Mesodermal cell (in vitro differentiated cells): ENCODE measurements around the gene PIEZO1.

Source experiments
- H3K27ac ChIP-seq: 2 replicates; pipeline ENCODE4 v1.7.0; 2013; ENCODE audit warnings: mild to moderate bottlenecking, low read depth, low read length, moderate library complexity; ENCODE audit not compliant: severe bottlenecking
- H3K36me3 ChIP-seq: 2 replicates; pipeline ENCODE4 v1.7.1; 2013; ENCODE audit warnings: mild to moderate bottlenecking, low read length, moderate library complexity; ENCODE audit not compliant: control insufficient read depth, insufficient read depth
- H3K4me1 ChIP-seq: one replicate; pipeline ENCODE4 v1.7.1; 2013; ENCODE audit warnings: mild to moderate bottlenecking, low read length; ENCODE audit not compliant: insufficient read depth, control insufficient read depth, poor library complexity, severe bottlenecking
- H3K4me3 ChIP-seq: 2 replicates; pipeline ENCODE4 v1.7.0; 2013; ENCODE audit warnings: low read length, control low read depth, mild to moderate bottlenecking; ENCODE audit not compliant: insufficient read depth, poor library complexity, severe bottlenecking; ENCODE audit errors: extremely low read depth
- H3K9me3 ChIP-seq: 2 replicates; pipeline ENCODE4 v1.7.1; 2013; ENCODE audit warnings: mild to moderate bottlenecking, low read length, moderate library complexity; ENCODE audit not compliant: control insufficient read depth
- WGBS, 2 experiments: methylation state at CpG; one replicate each; pipeline ENCODE4 v1.1.5; 2013; ENCODE audit warnings: missing lambda C conversion rate in 2 of 2; ENCODE audit not compliant: insufficient coverage in 2 of 2; 5-methylcytosine and 5-hydroxymethylcytosine counted together

Gene PIEZO1

DNA sequence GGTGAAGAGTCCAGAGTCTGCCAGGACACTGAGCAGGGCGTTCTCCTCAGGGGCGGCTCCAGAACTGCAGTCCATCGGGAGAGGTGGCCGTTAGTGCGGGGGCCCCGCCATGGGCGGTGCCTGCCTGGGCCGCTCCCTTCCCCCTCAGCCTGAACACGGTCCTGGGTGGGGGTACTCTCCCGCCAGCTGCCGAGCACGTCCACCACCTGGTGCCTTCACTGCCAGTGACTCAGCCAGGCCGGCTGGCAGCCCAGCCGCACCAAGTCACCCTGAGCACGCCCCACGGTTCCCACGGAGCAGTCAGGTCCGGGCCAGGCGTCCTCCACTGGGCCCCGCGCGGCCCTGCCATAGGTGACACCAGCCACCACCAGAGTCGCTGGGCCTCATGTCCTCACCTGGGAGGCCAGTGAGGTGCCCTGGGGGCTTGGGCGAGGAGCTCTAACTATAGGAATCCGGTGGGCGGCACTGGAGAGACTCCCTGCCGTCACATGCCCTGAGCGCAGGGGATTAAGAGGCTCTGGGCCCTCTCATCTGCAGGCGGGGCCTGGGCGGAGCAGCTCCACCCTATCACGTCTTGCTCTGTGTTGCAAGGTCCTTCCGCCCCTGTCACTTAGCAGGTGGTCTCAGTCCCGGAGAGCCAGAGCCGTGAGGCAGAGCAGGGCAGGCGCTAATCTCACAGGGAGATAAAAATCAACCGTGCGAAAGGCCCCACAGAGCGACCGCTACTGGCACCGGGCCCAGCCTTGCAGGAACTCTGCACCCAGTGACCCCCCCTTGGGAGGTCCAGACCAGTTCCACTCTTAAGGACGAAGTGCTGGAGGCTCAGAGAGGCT, 14.3 kb downstream of the PIEZO1 start:
- Histone ChIP-seq H3K4me1 (peaks cover 68% of the 10 kb centered on the region), H3K4me3 (no peak overlapping the region), H3K36me3 (peaks cover 3% of the 10 kb centered on the region), H3K9me3 (no peaks in the 10 kb centered on the region), H3K27ac (peak overlapping the region; percentile 53)
- 24% methylated on average over 39 to 41 of the region's 41 CpGs for WGBS, 2 experiments

DNA sequence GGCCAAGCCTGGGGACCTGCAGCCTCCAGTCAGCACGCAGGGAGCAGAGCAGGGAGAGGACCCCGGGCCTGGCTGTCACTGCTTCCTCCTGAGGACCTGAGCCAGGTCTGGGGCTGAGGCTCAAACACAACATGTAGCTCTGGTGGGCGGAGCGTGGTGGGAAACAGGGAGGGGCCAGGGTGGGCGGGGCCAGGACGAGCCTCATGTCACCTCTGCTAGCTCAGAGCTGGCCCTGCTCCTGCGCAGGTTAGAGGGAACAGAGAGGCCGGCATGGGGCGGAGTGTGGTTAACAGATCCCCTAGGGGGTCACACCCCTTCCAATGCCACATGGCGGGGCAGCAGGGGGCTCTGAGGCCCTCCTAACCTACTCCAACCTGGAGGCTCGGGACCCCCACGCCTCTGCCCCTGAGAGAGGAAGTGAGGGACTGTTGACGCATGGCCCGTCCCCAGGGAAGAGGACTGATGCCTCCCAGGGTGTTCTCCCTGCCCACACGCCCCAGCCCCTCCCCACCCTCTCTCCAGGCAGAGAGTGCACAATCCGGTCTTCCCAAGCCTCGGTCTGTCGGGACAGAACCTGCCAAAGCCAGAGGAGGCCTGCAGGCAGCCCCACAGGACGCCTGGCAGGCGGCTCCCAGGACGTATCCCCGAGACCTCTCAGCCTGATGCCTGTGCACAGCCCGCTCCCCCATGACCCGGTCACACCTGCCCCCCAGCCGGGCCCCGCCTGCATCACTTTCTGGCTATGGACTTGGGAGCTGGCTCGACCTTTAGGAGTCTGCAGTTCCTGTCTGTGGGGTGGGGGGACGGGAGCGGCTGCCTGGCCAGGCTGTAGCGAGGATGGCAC, 15.2 kb downstream of the PIEZO1 start:
- H3K27ac ChIP-seq, result peak overlapping the region; percentile 53

DNA sequence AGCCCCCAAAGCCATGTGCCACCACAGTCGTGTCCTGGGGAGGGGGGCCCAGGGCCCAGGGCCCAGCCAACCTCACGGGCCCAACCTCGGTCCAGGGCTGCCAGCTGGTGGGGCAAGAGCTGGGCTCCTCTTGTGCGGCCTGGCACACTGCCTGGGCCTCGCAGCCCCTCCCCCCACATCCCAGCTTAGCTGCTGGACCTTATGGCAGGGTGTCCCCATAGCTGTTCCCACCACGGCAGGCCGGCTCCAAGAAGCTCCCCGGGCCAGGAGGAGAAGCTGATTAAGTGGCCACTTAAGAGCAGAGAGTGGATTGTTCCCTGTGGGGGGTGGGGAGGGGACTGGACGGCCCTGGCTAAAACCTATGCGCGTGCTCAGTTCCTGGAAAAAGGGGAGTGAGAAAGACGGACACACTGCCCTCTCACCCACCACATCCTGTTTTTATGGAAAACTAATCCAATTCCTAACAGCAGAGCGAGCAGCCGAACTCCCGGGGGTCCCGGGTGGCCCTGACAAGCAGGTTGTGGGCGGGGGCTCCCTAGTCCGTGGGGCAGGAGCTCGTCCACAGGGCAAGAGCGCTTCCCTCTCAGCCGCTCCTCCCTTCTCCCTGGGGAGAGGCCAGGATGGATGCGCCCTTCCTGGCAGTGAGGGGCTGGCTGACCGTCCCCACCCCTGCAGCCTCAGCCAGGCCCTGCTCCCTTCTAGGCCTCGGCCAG, 16.8 kb downstream of the PIEZO1 start:
- Histone ChIP-seq H3K9me3 (no peaks in the 10 kb centered on the region), H3K4me3 (no peak overlapping the region), H3K36me3 (peaks cover 6% of the 10 kb centered on the region), H3K27ac (no peak overlapping the region), H3K4me1 (peaks cover 66% of the 10 kb centered on the region)
- 81% methylated on average over 14 to 17 of the region's 24 CpGs for WGBS, 2 experiments

More for the DNA sequence above, 15.2 kb downstream of the PIEZO1 start:
- WGBS, 2 experiments, result 22 to 34% methylated on average over 19 to 25 of the region's 30 CpGs
- H3K4me3 ChIP-seq, result no peak overlapping the region
- H3K4me1 ChIP-seq, result peaks cover 71% of the 10 kb centered on the region
- H3K36me3 ChIP-seq, result peaks cover 3% of the 10 kb centered on the region
- H3K9me3 ChIP-seq, result no peaks in the 10 kb centered on the region

DNA sequence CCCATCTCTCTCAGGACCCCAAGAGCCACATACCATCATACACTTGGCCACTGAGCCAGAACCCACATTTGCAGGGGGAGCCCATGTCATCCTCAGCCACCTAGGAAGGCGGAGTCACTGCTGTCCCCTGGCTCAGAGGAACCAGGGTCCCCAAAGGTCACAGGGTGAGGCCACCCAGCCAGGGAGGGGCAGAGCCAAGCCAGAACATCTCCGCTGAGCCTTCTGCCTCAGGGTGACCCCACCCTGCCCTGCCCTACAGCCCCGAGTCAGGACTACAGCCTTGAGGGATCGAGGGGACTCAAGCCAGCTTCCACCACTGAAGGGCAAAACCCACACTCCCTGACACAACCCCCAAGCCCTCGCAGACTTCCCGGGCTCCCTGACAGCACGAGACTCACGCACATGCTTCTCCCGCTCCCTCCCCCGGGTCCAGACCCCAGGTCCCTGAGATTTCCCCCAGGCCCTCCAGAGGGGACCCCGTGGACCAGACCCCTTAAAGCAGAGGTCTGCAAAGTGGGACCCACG, 17.4 kb downstream of the PIEZO1 start:
- Histone ChIP-seq H3K9me3 (no peaks in the 10 kb centered on the region), H3K27ac (no peak overlapping the region), H3K4me3 (no peak overlapping the region), H3K4me1 (peaks cover 66% of the 10 kb centered on the region), H3K36me3 (peaks cover 6% of the 10 kb centered on the region)
- 73 to 89% methylated on average over 9 to 10 of the region's 12 CpGs for WGBS, 2 experiments

DNA sequence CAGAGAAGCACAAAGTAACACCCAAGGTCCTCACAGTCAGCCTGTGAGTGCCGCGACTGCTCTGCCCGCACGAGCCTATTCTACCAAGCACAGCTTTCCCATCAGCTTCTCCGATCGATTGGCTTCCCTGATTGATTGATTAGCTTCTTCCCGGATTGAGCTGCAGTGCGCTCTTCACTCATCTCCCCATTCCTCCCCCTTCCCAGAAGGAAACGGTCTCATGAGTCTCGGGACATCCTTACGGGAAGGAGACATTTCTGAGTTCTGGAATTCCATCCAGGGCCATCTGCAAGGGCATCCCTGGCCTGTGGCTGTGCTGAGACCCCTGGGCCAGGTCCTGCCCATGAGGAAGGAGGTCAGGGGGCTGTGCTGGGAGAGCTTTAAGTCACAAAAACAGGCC, 18.0 kb downstream of the PIEZO1 start:
- Histone ChIP-seq H3K9me3 (no peaks in the 10 kb centered on the region), H3K4me3 (no peak overlapping the region), H3K27ac (no peak overlapping the region), H3K4me1 (peaks cover 68% of the 10 kb centered on the region), H3K36me3 (peaks cover 6% of the 10 kb centered on the region)
- 93 to 94% methylated on average over 9 to 11 of the region's 11 CpGs for WGBS, 2 experiments

DNA sequence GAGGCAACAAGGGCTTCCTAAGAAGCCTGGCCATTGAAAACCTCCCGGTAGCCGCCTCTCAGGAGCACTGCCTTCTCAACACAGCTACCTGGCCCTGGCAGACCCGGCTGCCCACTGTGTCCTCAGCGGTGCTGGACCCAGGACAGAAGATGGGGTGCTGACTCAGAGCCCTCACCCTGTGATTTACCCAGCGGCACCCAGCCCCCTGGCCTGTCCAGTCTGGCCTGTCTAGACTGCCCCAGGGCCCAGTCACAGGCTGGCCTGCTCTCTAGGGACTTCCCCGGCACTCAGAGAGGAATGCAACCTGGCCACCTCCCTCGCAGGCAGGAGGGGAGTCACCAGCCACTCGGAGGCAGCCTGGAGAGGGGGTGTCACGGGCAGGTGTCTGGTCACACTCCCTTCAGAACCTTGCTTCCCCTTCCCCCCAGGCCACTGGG, 20.1 kb downstream of the PIEZO1 start:
- 84 to 87% methylated on average over 6 of the region's 9 CpGs for WGBS, 2 experiments
- no peaks in the 10 kb centered on the region for H3K9me3 ChIP-seq
- H3K36me3 ChIP-seq, result peaks cover 6% of the 10 kb centered on the region
- no peak overlapping the region for H3K4me3 ChIP-seq
- H3K27ac ChIP-seq, result no peak overlapping the region
- peaks cover 61% of the 10 kb centered on the region for H3K4me1 ChIP-seq

DNA sequence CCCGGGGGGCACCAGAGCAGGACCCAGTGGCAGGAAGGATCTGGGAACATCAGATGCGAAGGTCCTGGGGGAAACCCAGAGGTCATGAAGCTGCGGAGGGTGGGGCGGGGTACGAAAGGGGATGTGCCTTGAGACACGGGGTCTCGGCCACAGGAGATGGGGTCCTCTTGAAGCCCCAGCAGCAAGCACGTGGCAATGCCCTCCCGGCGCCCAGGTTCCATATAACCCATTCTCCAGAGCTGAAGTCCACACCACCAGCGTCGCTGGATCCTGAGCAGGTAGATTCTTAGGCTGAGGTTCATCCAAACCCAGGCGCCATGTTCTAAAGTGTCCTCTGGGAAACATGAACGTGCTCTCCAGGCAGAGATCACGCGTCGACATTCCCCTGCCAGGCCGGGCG, 20.9 kb downstream of the PIEZO1 start:
- 92 to 93% methylated on average over 19 of the region's 19 CpGs for WGBS, 2 experiments
- H3K9me3 ChIP-seq, result no peaks in the 10 kb centered on the region
- H3K4me3 ChIP-seq, result no peak overlapping the region
- peaks cover 6% of the 10 kb centered on the region for H3K36me3 ChIP-seq
- H3K27ac ChIP-seq, result no peak overlapping the region
- peaks cover 63% of the 10 kb centered on the region for H3K4me1 ChIP-seq

DNA sequence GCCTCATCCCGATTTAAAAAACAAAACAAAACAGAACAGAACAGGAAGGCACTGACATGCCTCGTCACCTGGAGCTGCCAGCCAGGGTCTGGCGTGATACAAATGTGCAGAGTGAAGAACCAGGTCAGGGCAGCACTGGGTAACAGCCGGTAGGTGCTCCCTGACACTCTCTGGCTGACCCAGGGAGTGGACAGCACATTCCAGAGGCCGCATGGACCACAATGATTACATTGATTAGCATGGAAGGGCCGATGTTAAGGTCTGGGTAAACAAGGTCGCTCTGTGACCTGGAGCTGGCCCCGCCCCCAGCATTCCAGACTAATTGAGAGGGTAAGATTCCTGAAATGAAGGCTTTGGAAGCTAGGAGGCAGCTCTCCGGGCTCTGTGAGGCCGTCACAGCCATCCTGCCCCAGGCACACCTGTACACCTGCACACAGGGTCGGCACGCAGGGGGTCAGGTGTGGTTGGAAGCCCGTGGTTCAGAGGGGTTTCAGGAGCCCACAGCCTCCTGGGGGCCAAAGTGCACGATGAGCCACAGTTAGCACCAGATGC, 21.4 kb downstream of the PIEZO1 start:
- Histone ChIP-seq H3K4me3 (no peak overlapping the region), H3K9me3 (no peaks in the 10 kb centered on the region), H3K4me1 (peaks cover 61% of the 10 kb centered on the region), H3K27ac (peak overlapping the region; percentile 47), H3K36me3 (peaks cover 6% of the 10 kb centered on the region)
- WGBS, 2 experiments, result 31 to 36% methylated on average over 13 to 14 of the region's 14 CpGs

DNA sequence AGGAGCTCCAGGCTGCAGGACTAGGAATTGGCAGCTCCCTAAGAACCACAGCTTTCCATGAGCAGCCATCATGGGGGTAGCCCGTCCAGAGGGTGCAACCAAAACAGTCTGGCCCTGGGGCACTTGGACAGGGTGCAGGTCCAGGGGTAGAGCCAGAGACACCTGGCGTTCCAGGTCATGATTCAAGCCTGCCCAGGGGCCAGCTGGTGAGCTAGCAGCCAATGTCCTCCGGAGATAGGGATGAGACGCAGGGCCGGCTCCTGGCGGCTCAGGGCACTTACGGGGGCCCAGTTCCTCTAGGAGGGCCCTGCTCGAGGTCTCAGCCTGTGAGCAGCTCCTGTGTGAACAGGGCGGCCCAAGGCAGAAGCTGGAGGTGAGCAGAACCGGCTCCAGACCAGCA, 22.1 kb downstream of the PIEZO1 start:
- Histone ChIP-seq H3K4me1 (peaks cover 55% of the 10 kb centered on the region), H3K4me3 (no peak overlapping the region), H3K36me3 (peaks cover 6% of the 10 kb centered on the region), H3K27ac (peak overlapping the region; percentile 47), H3K9me3 (no peaks in the 10 kb centered on the region)
- WGBS, 2 experiments, result 76 to 81% methylated on average over 9 to 10 of the region's 10 CpGs

DNA sequence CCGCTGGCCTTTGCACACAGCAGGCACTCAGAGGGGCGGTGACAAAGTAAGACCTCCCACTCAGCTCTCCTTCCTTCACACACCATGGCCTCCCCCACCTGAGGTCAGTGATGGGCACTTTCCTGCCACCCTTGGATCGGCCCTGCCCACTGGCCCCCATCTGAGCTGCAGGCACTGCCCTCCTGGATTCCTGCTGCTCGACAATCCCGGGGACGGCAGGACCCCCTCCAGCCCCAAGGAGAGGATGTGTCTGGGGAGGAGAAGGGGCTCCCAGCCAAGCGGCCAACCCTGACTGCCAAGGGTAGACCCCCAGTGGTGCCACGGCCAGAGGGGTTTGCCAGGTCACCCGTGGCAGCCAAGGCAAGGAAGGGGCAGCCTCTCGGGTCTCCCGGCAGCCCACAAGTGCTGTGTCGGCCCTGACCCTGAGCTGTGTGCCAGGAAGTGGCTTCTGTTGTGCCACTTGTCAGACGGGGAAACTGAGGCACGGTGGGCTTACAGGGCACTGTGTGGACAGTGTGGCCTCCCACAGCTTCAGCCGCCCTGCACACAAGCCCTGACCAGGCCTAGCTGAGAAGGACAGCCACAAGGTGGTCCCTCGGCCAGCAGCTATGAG, 22.7 kb downstream of the PIEZO1 start:
- peaks cover 51% of the 10 kb centered on the region for H3K4me1 ChIP-seq
- H3K4me3 ChIP-seq, result no peak overlapping the region
- H3K27ac ChIP-seq, result no peak overlapping the region
- peaks cover 6% of the 10 kb centered on the region for H3K36me3 ChIP-seq
- 84 to 87% methylated on average over 9 to 14 of the region's 16 CpGs for WGBS, 2 experiments
- no peaks in the 10 kb centered on the region for H3K9me3 ChIP-seq
